NT2/D1 (cell line): ENCODE results near the gene DOCK8.

Experiments
- SUZ12 ChIP-seq: IDR thresholded peaks from 2 replicates; pipeline ENCODE4 v1.6.1; 2011; ENCODE audit not compliant: insufficient read length, insufficient read depth; ENCODE audit errors: extremely low read depth
- YY1 ChIP-seq: IDR thresholded peaks from 2 replicates; pipeline ENCODE4 v1.6.1; 2011; ENCODE audit not compliant: insufficient read length, insufficient read depth
- ZNF274 ChIP-seq: IDR thresholded peaks from 2 replicates; pipeline ENCODE4 v1.6.1; 2011; ENCODE audit warnings: mild to moderate bottlenecking, low read depth, low read length

GRCh38 chr9:504921-505740, 290.5 kb downstream of the DOCK8 start:
- TF ChIP-seq YY1 = no peak
- no peak for TF ChIP-seq ZNF274
- TF ChIP-seq SUZ12 = no peak
